Nucleus accumbens (tissue), 56 donors: ENCODE results near the gene C4orf36.

Experiments
- DNase-seq, 56 donors: peaks; one replicate each; lab custom pipeline; 2025; lab: John Stamatoyannopoulos, UW

C4orf36 gene

GRCh38 chr4:86891762-86892635 lies at the start of gene C4orf36:
Gene C4orf36, minus strand, starts transcription at chr4:86892422. Its CDS starts 902 bp downstream, at chr4:86891520.
- DNase-seq, result peak in 52 of 56 donors; percentile 19 to 83 (median 57)

GRCh38 chr4:86940920-86941460 lies 48.8 kb upstream of the C4orf36 start:
- DNase-seq, result no peak

GRCh38 chr4:86939729-86940575 lies 47.7 kb upstream of the C4orf36 start:
- no peak for DNase-seq

GRCh38 chr4:86938771-86939520 lies 46.7 kb upstream of the C4orf36 start:
- no peak for DNase-seq

GRCh38 chr4:86935853-86936733 lies 43.9 kb upstream of the C4orf36 start:
- DNase-seq, result peak in 29 of 56 donors; percentile 3 to 74 (median 22)

GRCh38 chr4:86935566-86935852 lies 43.3 kb upstream of the C4orf36 start:
- DNase-seq, result peak in 12 of 56 donors; percentile 19 to 52 (median 36)

- DNase-seq, result peak; percentile 37 to 95 (median 89)
These were observed 42.7 kb upstream of the C4orf36 start, which contains the start of gene AFF1 for GRCh38 chr4:86934771-86935565. Gene AFF1, plus strand, starts transcription at chr4:86935011. Its CDS starts 13,523 bp downstream, at chr4:86948534.

- peak in 4 of 56 donors; percentile 25 to 53 (median 28) for DNase-seq
These were observed 42.0 kb upstream of the C4orf36 start for GRCh38 chr4:86934147-86934770.

- no peak for DNase-seq
These were observed 36.4 kb upstream of the C4orf36 start for GRCh38 chr4:86928400-86929255.

- DNase-seq, result no peak
These were observed 35.7 kb upstream of the C4orf36 start for GRCh38 chr4:86927843-86928395.

- no peak for DNase-seq
These were observed 34.3 kb upstream of the C4orf36 start for GRCh38 chr4:86926435-86927086.

- DNase-seq, result no peak
These were observed 32.6 kb upstream of the C4orf36 start for GRCh38 chr4:86924811-86925210.

- no peak for DNase-seq
These were observed 29.5 kb upstream of the C4orf36 start for GRCh38 chr4:86921608-86922252.

- no peak for DNase-seq
These were observed 27.5 kb upstream of the C4orf36 start for GRCh38 chr4:86919561-86920223.

- DNase-seq, result no peak
These were observed 26.4 kb upstream of the C4orf36 start for GRCh38 chr4:86918539-86919072.
